ENCODE data around the gene OGFRL1. TPM values are rescaled to one million over a fixed set of nuclear protein-coding genes. Genes with fewer than 3 reads are reported as not detected.
A peak's percentile ranks its signal among the peaks of the same experiment; 100 is the strongest.

The OGFRL1 gene
- total RNA-seq, 1 donor from 2014 or later = 7.5 TPM

GRCh38 chr6:71292001-71292400, 3.4 kb downstream of the OGFRL1 start:
- no peaks in the 10 kb centered on the region for H3K27me3 ChIP-seq
- DNase-seq (ENCODE audit: low spot score) = no peak
- H3F3A ChIP-seq (ENCODE audit: low read depth) = peaks cover 13% of the 10 kb centered on the region
- no peak overlapping the region for H3K4me3 ChIP-seq
- TF ChIP-seq EZH2 (IDR thresholded peaks at IDR 0.05) (no peak), EZH2phosphoT487 (IDR thresholded peaks at IDR 0.05) (no peak)
- TF ChIP-seq, protein P1, sequence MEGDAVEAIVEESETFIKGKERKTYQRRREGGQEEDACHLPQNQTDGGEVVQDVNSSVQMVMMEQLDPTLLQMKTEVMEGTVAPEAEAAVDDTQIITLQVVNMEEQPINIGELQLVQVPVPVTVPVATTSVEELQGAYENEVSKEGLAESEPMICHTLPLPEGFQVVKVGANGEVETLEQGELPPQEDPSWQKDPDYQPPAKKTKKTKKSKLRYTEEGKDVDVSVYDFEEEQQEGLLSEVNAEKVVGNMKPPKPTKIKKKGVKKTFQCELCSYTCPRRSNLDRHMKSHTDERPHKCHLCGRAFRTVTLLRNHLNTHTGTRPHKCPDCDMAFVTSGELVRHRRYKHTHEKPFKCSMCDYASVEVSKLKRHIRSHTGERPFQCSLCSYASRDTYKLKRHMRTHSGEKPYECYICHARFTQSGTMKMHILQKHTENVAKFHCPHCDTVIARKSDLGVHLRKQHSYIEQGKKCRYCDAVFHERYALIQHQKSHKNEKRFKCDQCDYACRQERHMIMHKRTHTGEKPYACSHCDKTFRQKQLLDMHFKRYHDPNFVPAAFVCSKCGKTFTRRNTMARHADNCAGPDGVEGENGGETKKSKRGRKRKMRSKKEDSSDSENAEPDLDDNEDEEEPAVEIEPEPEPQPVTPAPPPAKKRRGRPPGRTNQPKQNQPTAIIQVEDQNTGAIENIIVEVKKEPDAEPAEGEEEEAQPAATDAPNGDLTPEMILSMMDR (IDR thresholded peaks at IDR 0.05) = no peak
- no peak overlapping the region for H3K27ac Mint-ChIP-seq
- no peaks in the 10 kb centered on the region for H3K79me2 ChIP-seq (ENCODE audit: low read depth)
- peaks cover 30% of the 10 kb centered on the region for H3K4me1 Mint-ChIP-seq
- H4K20me1 ChIP-seq (ENCODE audit: low read depth) = no peaks in the 10 kb centered on the region
- no peaks in the 10 kb centered on the region for H3K9me3 Mint-ChIP-seq
- no peaks in the 10 kb centered on the region for H3K36me3 ChIP-seq
- H3K4me3 Mint-ChIP-seq = no peak overlapping the region
- peaks cover 24% of the 10 kb centered on the region for H3K36me3 Mint-ChIP-seq
- no peak overlapping the region for H3K27ac ChIP-seq
- H3K27me3 Mint-ChIP-seq (ENCODE audit: insufficient read depth, low read depth) = peaks cover 5% of the 10 kb centered on the region
- no peak overlapping the region for H3K9ac ChIP-seq
- no peak overlapping the region for H3K4me2 ChIP-seq
- no peaks in the 10 kb centered on the region for H3K4me1 ChIP-seq
- no peaks in the 10 kb centered on the region for H3K9me3 ChIP-seq (ENCODE audit: low read depth)
- no peak overlapping the region for H2AFZ ChIP-seq (replicated peaks)

- no peak overlapping the region for H3K9ac ChIP-seq
- Mint-ChIP-seq H3K27ac (no peak overlapping the region), H3K36me3 (peaks cover 24% of the 10 kb centered on the region), H3K4me1 (peaks cover 27% of the 10 kb centered on the region), H3K4me3 (no peak overlapping the region), H3K27me3 (ENCODE audit: insufficient read depth, low read depth) (no peaks in the 10 kb centered on the region), H3K9me3 (no peaks in the 10 kb centered on the region)
- no peaks in the 10 kb centered on the region for H3K79me2 ChIP-seq (ENCODE audit: low read depth)
- no peak for TF ChIP-seq EZH2phosphoT487 (IDR thresholded peaks at IDR 0.05)
- TF ChIP-seq EZH2 (IDR thresholded peaks at IDR 0.05) = no peak
- TF ChIP-seq, protein P1 (IDR thresholded peaks at IDR 0.05) = no peak
- no peak overlapping the region for H2AFZ ChIP-seq (replicated peaks)
- no peaks in the 10 kb centered on the region for H4K20me1 ChIP-seq (ENCODE audit: low read depth)
- peaks cover 5% of the 10 kb centered on the region for H3K4me1 ChIP-seq
- no peak for DNase-seq (ENCODE audit: low spot score)
- no peak overlapping the region for H3K27ac ChIP-seq
- H3K27me3 ChIP-seq = no peaks in the 10 kb centered on the region
- H3K9me3 ChIP-seq (ENCODE audit: low read depth) = no peaks in the 10 kb centered on the region
- no peak overlapping the region for H3K4me2 ChIP-seq
- no peaks in the 10 kb centered on the region for H3F3A ChIP-seq (ENCODE audit: low read depth)
- no peak overlapping the region for H3K4me3 ChIP-seq
- H3K36me3 ChIP-seq = no peaks in the 10 kb centered on the region
Measured at GRCh38 chr6:71294121-71294523, 5.5 kb downstream of the OGFRL1 start.

- DNase-seq (ENCODE audit: low spot score) = peak; percentile 19
- no peak overlapping the region for H3K9ac ChIP-seq
- Mint-ChIP-seq H3K27ac (no peak overlapping the region), H3K36me3 (peaks cover 23% of the 10 kb centered on the region), H3K27me3 (ENCODE audit: insufficient read depth, low read depth) (no peaks in the 10 kb centered on the region), H3K4me3 (no peak overlapping the region), H3K4me1 (peaks cover 3% of the 10 kb centered on the region), H3K9me3 (no peaks in the 10 kb centered on the region)
- no peak overlapping the region for H3K4me3 ChIP-seq
- no peaks in the 10 kb centered on the region for H3K36me3 ChIP-seq
- no peaks in the 10 kb centered on the region for H4K20me1 ChIP-seq (ENCODE audit: low read depth)
- H3K4me2 ChIP-seq = no peak overlapping the region
- H2AFZ ChIP-seq (replicated peaks) = no peak overlapping the region
- no peak overlapping the region for H3K27ac ChIP-seq
- no peaks in the 10 kb centered on the region for H3K27me3 ChIP-seq
- TF ChIP-seq EZH2phosphoT487 (IDR thresholded peaks at IDR 0.05) (no peak), EZH2 (IDR thresholded peaks at IDR 0.05) (no peak)
- TF ChIP-seq, protein P1 (IDR thresholded peaks at IDR 0.05) = no peak
- H3K79me2 ChIP-seq (ENCODE audit: low read depth) = no peaks in the 10 kb centered on the region
- H3K4me1 ChIP-seq = peaks cover 5% of the 10 kb centered on the region
- no peaks in the 10 kb centered on the region for H3K9me3 ChIP-seq (ENCODE audit: low read depth)
- no peaks in the 10 kb centered on the region for H3F3A ChIP-seq (ENCODE audit: low read depth)
Measured at GRCh38 chr6:71298459-71298858, 9.8 kb downstream of the OGFRL1 start.

Data from neural progenitor cell (in vitro differentiated cells).